Measurements from ENCODE around the gene INSR. TPM values are rescaled to one million over a fixed set of nuclear protein-coding genes. Genes with fewer than 3 reads are reported as not detected.
"Not testable (repeated sequence)": the region's sequence is repeated elsewhere in the genome, so short reads cannot be mapped to it uniquely, and the experiment has no call there.

INSR gene
- polyA plus RNA-seq, 3 donors, result 25.0 to 37.6 (median 31.3) TPM

DNA sequence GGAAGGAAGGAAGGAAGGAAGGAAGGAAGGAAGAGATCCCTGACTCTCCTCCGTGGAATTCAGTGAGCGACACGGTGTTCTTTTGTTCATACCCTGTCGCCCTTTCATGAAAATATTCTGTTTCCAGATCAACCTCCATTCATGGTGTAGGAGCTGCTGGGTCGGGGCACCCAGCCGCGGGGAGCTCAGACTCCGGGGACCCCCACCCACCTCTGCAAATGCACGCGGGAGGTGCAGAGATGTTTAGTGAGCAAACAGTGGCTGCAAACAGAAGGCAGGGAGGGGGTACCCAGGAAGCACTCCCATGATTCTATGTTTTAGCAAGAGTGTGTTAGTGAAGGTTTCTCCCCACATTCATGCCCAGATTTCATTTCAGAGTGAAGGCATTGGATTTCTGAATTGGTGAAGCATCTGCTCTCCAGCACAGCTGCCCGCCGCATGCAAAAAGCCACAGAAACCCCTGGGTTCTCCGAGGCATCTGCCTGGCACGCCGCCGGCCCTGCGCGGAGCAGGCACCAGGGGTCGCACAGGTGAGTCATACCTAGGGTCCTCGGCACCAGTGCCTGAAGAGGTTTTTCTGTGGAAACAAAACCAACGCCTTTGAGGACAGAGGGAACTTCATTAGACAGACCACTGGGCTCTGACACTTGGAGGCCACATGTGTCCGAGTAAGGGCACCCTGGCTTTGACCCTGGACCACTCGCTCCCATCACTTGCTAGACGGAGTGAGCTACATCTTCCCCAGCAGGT lies 144.1 kb downstream of the INSR start:
- DNase-seq, result no peak

DNA sequence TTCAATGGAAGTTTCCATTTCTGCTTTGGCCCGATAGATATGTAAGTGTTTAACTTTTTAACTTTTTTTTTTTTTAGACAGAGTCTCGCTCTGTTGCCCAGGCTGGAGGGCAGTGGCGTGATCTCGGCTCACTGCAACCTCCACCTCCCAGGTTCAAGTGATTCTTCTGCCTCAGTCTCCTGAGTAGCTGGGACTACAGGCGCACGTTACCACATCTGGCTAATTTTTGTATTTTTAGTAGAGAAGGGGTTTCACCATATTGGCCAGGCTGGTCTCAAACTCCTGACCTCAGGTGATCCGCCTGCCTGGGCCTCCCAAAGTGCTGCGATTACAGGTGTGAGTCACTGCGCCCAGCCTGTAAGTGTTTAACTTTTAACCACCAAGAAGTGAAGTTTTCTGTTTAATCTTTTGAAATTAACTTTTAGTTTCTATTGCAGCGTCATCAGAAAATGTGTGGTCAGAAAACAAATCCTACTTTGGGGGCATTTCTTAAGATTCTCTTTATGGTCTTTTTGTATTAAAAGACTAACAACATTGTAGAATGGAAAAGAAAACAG lies 147.0 kb downstream of the INSR start:
- DNase-seq, result not testable (repeated sequence)

DNA sequence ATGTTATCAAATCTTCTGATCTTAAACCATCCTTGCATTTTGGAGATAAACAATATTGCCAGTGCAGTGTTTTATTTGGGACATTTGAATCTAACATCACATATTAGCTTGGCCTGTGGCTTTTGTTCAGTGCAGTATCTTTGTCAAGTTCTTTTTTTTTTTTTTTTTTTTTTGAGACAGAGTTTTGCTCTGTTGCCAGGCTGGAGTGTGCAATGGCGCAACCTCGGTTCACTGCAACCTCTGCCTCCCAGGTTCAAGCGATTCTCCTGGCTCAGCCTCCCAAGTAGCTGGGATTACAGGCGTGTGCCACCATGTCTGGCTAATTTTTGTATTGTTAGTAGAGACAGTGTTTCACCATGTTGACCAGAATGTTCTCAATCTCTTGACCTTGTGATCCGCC lies 148.1 kb downstream of the INSR start:
- not testable (repeated sequence) for DNase-seq

DNA sequence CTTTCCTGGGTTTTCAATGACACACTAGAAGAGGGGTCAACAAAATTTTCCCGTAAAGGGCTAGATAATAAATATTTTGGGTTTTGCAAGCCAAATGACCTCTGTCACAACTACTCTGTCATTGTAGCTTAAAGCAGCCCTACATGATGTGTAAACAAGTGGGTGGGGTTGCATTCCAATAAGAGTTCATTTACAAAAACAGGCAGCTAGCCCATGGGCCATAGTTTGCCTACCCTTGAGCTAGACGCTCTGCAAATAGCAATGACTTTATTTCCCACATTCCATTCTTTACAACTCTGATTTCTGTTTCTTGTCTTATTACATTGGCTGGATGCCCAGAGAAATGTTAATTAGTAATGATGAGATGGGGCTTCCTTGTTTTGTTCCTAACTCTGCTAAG lies 148.7 kb downstream of the INSR start:
- DNase-seq, result no peak

DNA sequence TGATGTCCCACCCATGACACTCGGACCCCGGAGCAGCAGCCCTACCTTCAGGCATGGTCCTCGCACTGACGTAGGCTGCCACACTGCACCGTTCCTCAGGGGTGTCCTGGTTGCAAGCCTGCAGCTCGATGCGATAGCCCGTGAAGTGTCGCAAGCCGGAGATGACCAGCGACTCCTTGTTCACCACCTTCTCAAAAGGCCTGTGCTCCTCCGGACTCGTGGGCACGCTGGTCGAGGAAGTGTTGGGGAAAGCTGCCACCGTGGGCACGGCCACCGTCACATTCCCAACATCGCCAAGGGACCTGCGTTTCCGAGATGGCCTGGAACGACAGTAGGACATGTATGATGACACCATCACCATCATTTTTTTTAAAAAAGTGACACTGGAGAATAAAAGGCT lies 151.4 kb downstream of the INSR start:
- no peak for DNase-seq

DNA sequence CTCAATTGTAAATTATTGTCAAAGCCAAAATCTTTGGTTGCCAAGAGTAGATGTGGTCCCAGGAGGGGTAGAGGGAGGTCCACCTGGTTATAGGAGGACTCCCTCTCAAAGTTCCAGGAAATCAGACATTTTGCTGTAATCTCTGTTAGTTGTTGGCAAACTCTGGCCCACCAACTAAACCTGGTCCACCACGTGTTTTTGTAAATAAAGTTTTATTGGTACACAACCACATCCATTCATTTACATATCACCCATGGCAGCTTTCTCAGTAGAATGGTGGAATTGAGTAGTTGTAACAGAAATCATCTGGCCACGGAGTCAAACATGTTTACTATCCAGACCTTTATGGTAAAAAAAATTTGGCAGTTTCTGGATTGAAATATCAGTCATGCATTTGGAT lies 154.1 kb downstream of the INSR start:
- DNase-seq, result no peak

DNA sequence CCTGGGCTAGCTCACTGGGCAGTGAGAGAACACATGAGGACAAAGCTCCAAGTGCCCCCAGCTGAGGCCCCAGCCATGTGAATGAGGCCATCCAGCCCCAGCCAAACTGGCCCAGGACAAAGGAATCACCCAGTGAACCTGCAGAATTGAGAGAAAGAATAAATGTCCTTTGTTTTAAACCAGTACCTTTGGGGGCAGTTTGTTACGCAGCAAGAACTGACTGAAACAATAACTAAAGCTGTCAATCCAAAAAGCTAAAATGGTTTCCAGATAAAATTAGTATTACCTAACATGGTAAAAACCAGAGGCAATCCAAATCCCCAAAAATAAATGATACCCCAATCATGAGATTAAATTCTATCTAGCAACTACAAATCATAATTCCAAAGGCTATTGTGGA lies 155.1 kb downstream of the INSR start:
- DNase-seq, result no peak

DNA sequence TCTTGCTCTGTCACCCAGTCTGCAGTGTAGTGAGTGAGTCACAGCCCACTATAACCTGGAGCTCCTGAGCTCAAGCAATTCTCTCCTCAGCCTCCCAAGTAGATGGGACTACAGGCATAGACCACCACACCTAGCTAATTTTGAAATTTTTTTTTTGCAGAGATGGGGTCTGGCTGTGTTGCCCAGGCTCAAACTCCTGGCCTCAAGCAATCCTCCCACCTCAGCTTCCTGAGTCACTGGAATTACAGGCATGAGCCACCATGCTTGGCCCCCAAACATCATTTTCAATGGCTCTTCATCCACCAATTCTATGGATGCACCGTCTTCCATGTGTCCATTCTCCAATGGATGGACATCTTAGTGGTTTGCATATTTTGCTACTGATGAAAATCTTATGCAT lies 155.8 kb downstream of the INSR start:
- DNase-seq, result no peak

DNA sequence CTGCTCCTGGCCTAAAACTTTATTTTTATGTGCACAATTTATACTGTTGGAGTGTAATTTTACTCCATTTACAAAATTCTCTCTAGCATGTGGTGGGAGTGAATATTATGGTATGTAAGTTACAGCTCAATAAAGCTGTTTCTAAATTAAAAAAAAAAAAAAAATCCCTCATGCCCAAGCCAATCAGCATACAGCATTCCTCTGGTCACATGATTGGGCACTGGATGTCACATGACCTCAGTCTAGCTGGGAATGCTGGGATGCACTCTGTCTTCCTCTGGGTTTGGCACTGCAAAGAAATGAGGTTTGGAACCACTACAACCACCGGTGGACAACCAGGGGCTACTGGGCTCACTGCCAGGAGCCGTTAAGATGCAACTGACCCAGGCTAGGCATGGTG lies 157.1 kb downstream of the INSR start:
- no peak for DNase-seq

DNA sequence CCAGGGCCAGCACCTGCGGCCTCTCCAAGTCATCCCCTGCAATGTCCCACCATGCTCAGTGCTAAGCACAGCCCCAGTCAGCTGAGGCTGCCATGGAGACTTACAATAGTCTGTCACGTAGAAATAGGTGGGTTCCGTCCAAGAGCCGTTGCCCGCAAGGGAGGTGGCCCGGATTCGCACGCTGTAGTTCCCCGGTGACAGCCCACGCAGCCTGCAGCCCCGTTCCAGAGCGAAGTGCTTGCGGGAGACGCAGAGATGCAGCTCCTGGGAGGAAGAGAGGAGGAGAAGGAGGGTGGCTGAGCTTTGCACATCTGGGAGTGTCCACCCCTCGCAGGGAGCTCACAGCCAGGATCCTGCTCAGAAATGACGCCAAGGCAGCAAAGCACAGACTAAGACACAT lies 162.2 kb downstream of the INSR start:
- DNase-seq, result no peak

DNA sequence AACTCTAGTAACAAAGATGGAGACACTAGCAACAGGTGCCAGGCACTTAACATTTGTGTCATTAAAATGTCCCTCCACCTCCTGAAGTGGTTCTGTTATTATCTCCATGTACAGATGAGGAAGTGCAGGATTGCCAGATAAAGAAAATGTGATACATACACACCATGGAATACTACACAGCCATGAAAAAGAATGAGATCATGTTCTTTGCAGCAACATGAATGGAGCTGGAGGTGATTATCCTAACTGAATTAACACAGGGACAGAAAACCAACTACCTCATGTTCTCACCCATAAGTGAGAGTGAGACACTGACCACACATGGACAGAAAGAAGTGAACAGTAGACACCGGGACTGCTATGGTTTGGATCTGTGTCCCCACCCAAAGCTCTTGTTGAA lies 164.2 kb downstream of the INSR start:
- no peak for DNase-seq

DNA sequence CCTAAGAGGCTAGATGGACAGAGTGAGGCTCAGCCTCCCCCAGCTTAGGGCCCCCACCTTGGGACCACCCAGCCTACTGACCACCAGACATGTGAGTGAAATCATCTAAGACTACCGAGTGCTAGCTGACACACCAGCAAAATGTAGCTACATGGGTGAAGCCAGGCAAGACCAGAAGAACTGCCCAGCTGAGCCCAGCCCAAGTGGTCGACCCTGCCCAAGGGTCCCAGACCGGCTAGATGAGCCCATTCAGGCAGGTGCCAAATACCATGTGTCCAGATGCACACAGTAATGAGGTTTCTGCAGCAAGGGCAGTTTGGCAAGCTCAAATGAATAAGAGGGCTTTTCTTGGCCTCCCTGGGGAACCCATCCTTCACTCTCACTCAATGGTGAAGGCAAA lies 168.1 kb downstream of the INSR start:
- DNase-seq, result no peak

DNA sequence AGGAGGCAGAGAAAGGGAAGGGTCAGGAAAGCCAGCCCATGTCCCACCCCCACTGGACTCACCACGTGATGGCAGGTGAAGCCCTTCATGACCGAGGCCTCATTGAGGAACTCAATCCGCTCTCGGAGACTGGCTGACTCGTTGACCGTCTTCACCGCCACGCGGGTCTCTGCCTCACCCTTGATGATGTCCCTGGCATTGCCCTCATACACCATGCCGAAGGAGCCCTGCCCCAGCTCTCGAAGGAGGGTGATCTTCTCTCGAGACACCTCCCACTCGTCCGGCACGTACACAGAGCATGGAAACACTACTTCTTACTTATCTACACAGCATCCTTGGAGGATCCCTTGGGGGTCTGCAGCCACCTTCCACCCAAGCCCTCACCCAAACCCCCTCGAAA lies 169.0 kb downstream of the INSR start:
- DNase-seq, result no peak

DNA sequence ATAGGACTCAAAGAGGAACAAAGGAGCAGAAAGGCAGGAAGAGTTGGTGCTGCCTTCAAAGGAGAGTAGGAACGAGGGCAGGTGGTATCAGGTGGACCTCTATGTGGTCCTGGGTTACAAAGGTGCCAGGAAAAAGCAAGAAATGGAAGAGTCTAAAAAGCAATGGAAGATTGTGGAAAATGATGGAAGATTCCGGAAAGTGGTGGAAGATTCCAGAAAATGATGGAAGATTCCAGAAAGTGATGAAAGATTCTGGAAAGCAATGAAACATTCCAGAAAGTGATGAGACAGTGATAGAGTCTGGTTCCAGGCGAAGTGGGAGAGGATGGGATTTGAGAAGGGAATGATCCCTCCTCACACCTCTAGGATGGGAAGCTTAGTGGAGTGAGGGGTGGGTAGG lies 169.4 kb downstream of the INSR start:
- DNase-seq, result no peak

DNA sequence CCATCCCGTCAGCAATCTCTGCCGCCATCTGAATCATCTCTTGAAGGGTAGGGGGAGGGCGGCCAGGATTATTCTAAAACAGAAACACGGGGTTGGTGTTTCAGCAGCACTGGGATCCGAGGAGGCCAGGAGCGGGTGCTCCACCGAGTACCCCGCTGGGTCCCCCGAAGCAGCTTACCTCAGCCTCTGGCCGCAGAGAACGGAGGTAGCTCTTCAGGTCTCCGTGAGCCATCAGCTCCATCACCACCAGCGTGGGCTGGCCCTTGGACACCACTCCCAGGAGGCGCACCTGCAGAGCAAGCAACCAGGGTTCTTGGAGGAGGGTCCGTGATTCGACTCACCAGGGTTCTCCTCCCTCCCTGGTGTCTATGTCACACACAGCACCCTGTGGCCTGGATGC lies 171.5 kb downstream of the INSR start:
- DNase-seq, result no peak

DNA sequence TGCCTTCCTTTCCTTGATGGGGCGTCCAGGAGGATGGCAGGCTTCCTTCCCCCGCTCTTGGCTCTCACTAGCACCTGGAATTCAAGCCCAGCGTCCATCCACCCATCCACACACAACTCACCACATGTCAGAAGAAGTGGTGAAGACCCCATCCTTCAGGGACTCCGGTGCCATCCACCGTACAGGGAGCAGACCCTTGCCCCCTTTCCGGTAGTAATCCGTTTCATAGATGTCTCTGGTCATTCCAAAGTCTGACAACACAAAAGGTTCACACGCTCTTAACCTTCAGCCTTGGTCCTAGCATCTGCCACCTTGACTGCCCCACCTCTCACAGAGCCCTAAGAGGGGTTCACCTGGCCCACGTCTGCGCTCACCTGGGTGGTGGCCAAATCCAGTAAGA lies 173.7 kb downstream of the INSR start:
- DNase-seq, result no peak

DNA sequence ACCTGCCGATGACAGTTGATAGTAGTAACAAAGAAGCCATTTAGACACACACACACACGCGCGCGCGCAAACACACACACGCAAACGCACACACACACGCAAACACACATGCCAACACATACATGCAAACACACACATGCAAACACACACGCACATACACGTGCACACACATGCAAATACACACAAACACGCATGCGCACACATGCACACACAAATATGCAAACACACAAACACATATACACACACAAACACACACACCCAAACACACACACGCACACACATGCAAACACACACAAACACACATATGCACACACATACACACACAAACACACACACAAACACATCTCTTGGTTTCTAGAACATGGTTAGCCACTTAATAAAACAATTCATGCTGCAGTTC lies 174.6 kb downstream of the INSR start:
- DNase-seq, result no peak

DNA sequence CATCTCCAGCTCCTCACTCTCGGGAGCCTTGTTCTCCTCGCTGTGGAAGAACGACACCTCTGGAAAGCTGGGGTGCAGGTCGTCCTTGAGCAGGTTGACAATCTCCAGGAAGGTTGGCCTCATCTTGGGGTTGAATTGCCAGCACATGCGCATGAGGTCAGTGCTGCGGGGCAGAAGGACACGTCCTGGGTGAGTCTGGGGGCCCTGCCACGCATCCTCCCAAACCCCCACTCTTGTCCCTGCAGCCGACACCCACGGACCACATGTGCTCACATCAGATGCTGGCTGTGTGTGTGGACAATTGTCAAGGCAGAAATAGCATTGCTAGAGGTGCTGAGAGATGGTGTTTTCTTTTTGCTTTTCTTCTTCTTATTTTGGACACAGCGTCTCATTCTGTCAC lies 177.0 kb downstream of the INSR start:
- no peak for DNase-seq

DNA sequence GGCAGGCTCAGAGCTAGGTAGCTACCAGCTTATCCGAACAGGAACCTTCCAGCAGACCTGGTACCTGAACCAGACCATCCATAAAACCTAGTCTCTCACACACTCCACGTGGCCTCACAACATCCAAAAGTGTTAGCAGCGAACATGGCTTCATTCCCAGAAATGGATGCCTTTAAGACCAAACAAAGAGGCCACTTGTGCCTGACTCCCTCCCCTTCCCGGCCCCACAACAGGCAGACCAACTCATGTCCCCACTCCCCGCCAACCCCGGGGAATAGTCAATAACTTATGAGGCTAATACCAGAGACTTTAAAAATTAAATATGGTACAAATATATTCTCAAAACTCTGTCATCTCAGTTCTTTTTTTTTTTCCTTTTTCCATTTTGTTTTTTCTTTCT lies 178.5 kb downstream of the INSR start:
- DNase-seq, result no peak

DNA sequence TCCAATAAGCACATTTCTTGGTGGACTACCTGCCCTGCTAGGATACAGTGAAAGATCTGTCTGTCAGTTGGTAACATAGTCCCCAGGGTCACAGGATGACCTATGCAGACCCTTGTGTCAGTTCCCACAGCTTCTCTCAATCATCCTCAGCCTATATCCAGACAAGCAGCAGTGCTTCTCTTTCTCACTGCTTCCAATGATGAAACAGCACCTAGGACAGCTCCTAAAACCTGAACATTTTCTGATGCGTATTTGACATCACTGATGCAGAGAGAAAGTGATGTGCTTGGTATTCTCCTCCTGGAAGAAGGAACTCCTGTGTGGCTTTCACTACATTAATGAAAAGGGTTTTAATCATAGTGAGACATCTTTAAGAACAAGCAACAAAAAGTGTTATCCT lies 181.0 kb downstream of the INSR start:
- DNase-seq, result no peak

DNA sequence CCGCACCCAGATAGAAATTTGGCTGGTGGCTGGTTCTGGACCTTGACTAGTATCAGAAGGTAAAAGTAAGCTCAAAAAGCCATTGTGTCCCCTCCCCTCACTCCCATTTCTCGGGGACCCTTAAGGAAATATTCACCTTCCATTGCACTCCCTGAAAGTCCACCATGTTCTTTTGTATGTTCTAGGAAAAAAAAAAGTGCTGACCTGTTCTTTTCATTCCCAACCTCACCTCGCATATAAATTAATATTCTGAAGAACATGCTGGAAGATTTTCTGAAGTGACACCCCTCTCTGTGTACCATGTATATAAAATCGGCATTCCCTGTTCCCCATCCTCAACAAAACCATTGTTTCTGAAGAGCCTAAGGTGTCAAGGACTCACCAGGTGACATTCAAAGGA lies 181.5 kb downstream of the INSR start:
- no peak for DNase-seq

DNA sequence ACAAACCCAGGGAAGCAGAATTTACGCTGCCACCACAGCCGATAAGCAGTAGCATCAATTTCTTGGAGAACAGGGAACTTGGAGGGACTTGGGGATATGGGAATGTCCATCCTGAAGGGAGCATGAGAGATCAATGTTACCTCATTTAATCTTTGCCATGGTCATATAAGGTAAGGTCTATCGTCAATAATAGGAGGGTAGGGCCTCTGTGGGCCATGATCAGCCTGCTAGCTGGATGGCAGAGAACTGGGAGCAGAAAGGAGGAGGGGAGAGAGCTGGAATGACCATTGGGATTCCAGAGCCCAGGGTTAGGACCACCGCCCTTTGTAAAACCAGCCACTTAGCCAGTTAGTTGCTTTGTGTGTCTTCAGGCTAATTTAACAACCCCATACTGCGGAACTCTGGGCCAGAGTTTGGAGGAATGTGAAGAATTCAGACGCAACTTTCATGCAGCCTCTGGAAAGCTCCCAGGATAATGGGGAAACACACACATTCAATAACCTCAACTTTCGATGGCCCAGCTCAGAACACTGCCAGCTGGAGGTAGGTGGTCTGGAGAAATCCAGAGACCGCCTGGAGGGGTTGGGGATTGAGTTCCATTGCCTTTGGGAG lies 184.4 kb downstream of the INSR start:
- no peak for DNase-seq

DNA sequence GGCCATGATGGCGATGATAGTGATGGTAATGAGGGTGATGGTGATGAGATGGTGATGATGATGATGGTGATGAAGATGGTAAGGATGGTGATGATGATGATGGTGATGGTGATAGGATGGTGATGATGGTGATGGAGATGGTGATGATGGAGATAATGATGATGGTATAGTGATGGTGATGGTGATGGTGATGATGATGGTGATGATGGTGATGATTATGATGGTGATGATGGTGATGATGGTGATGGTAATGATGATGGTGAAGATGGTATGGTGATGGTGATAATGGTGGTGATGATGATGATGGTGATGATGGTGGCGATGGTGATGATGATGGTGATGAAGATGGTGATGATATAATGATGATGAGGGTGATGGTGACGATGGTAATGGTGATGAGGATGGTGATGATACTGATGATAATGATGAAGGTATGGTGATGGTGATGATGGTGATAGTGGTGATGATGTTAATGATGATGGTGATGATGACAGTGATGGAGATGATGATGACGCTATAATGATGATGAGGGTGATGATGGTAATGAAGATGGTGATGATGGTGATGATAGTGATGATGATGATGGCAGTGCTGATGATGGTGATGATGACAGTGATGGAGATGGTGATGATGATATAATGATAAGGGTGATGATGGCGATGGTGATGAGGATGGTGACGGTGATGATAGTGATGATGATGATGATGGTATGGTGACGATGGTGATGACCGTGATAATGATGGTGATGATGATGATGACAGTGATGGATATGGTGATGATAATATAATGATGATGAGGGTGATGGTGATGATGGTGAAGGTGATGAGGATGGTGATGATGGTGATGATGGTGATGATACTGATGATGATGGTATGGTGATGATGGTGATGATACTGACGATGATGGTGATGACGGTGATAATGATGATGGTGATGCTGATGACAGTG lies 187.2 kb downstream of the INSR start:
- DNase-seq, result no peak
